ENCODE results near the gene OR4D1. TPM values are rescaled to one million over a fixed set of nuclear protein-coding genes. Genes with fewer than 3 reads are reported as not detected.
A peak's percentile ranks its signal among the peaks of the same experiment; 100 is the strongest.

OR4D1 gene
- total RNA-seq, 1 experiment from 2014 or later: not detected

- DNase-seq (ENCODE audit: low read depth): no peak
Observed at GRCh38 chr17:58153046-58153445, 4.9 kb downstream of the OR4D1 start.

GRCh38 chr17:58153671-58154070 is 5.5 kb downstream of the OR4D1 start:
- no peak for DNase-seq (ENCODE audit: low read depth)

- no peak for DNase-seq (ENCODE audit: low read depth)
Observed at GRCh38 chr17:58156839-58157803, 8.9 kb downstream of the OR4D1 start.

- DNase-seq (ENCODE audit: low read depth): no peak
Observed at GRCh38 chr17:58158181-58158580, 10.0 kb downstream of the OR4D1 start.

GRCh38 chr17:58161566-58161965 is 13.4 kb downstream of the OR4D1 start:
- no peak for DNase-seq (ENCODE audit: low read depth)

GRCh38 chr17:58165981-58166380 is 17.8 kb downstream of the OR4D1 start:
- no peak for DNase-seq (ENCODE audit: low read depth)

- no peak for DNase-seq (ENCODE audit: low read depth)
Observed at GRCh38 chr17:58166682-58167081, 18.5 kb downstream of the OR4D1 start, which contains the start of gene OR4D2. Gene OR4D2, plus strand, starts transcription at chr17:58166982. Its CDS starts 2,674 bp downstream, at chr17:58169656.

- no peak for DNase-seq (ENCODE audit: low read depth)
Observed at GRCh38 chr17:58170622-58171021, 22.4 kb downstream of the OR4D1 start.

GRCh38 chr17:58172369-58173071 is 24.3 kb downstream of the OR4D1 start:
- DNase-seq (ENCODE audit: low read depth): peak; percentile 21

GRCh38 chr17:58174871-58175270 is 26.7 kb downstream of the OR4D1 start:
- no peak for DNase-seq (ENCODE audit: low read depth)

- no peak for DNase-seq (ENCODE audit: low read depth)
Observed at GRCh38 chr17:58176200-58176599, 28.0 kb downstream of the OR4D1 start.

GRCh38 chr17:58181796-58182195 is 33.6 kb downstream of the OR4D1 start:
- DNase-seq (ENCODE audit: low read depth): no peak

- no peak for DNase-seq (ENCODE audit: low read depth)
Observed at GRCh38 chr17:58183514-58183913, 35.3 kb downstream of the OR4D1 start.

GRCh38 chr17:58184308-58184985 is 36.3 kb downstream of the OR4D1 start:
- DNase-seq (ENCODE audit: low read depth): peak; percentile 84

GRCh38 chr17:58184986-58185761 is 37.0 kb downstream of the OR4D1 start:
- DNase-seq (ENCODE audit: low read depth): no peak

GRCh38 chr17:58186591-58186990 is 38.4 kb downstream of the OR4D1 start:
- no peak for DNase-seq (ENCODE audit: low read depth)

- no peak for DNase-seq (ENCODE audit: low read depth)
Observed at GRCh38 chr17:58187063-58187462, 38.9 kb downstream of the OR4D1 start.

- DNase-seq (ENCODE audit: low read depth): no peak
Observed at GRCh38 chr17:58187675-58188074, 39.5 kb downstream of the OR4D1 start.

GRCh38 chr17:58189436-58190146 is 41.4 kb downstream of the OR4D1 start:
- DNase-seq (ENCODE audit: low read depth): peak; percentile 85

- DNase-seq (ENCODE audit: low read depth): no peak
Observed at GRCh38 chr17:58191241-58191896, 43.2 kb downstream of the OR4D1 start.
